NT2/D1 (cell line): ENCODE results near the gene ROBO2.

Experiments used
- SUZ12 ChIP-seq: IDR thresholded peaks from 2 replicates; pipeline ENCODE4 v1.6.1; 2011; ENCODE audit not compliant: insufficient read length, insufficient read depth; ENCODE audit errors: extremely low read depth
- YY1 ChIP-seq: IDR thresholded peaks from 2 replicates; pipeline ENCODE4 v1.6.1; 2011; ENCODE audit not compliant: insufficient read length, insufficient read depth
- ZNF274 ChIP-seq: IDR thresholded peaks from 2 replicates; pipeline ENCODE4 v1.6.1; 2011; ENCODE audit warnings: mild to moderate bottlenecking, low read depth, low read length

- TF ChIP-seq SUZ12: no peak
- no peak for TF ChIP-seq ZNF274
- no peak for TF ChIP-seq YY1
Observed at GRCh38 chr3:77620009-77620408, 580.1 kb downstream of the ROBO2 start.
